Measurements from ENCODE around the gene LUC7L3. TPM values are rescaled to one million over a fixed set of nuclear protein-coding genes. Genes with fewer than 3 reads are reported as not detected.

Gene LUC7L3
- total RNA-seq, 1 experiment from 2014 or later, result 185 TPM

GRCh38 chr17:50676065-50676975 lies 43.1 kb upstream of the LUC7L3 start:
- Histone ChIP-seq H3K36me3 (ENCODE audit: insufficient read depth, low read length, poor library complexity, severe bottlenecking) (no peaks in the 10 kb centered on the region), H3K27ac (ENCODE audit: low read depth, low read length, poor library complexity, severe bottlenecking) (no peak overlapping the region), H3K9me3 (ENCODE audit: low read depth, low read length, poor library complexity, severe bottlenecking) (no peaks in the 10 kb centered on the region), H3K4me3 (ENCODE audit: low read depth, low read length, poor library complexity, severe bottlenecking) (no peak overlapping the region), H3K4me1 (ENCODE audit: insufficient read depth, low read length, poor library complexity, severe bottlenecking) (peaks cover 5% of the 10 kb centered on the region), H3K27me3 (replicated peaks; ENCODE audit: insufficient read depth, low read depth, low read length, poor library complexity) (no peaks in the 10 kb centered on the region)
- TF ChIP-seq EZH2 (IDR thresholded peaks at IDR 0.05; ENCODE audit: borderline replicate concordance, low read depth, low read length, poor library complexity, severe bottlenecking), result no peak
- TF ChIP-seq CTCF (conservative IDR thresholded peaks at IDR 0.05; ENCODE audit: low read depth, low read length), result no peak
- intact Hi-C loops (cut with micrococcal nuclease; ENCODE audit: unreplicated experiment), result no loop called here
- CTCF ChIA-PET, result no interaction called here
- POLR2A ChIA-PET (ENCODE audit: low non-redundant PET), result no interaction called here
- BruUV-seq (replicated peaks), result no TSS peak
- DNase-seq (ENCODE audit: low spot score), result no peak

- no peaks in the 10 kb centered on the region for H3K36me3 ChIP-seq (ENCODE audit: insufficient read depth, low read length, poor library complexity, severe bottlenecking)
- H3K27ac ChIP-seq (ENCODE audit: low read depth, low read length, poor library complexity, severe bottlenecking), result no peak overlapping the region
- H3K27me3 ChIP-seq (replicated peaks; ENCODE audit: insufficient read depth, low read depth, low read length, poor library complexity), result no peaks in the 10 kb centered on the region
- DNase-seq (ENCODE audit: low spot score), result no peak
- H3K4me1 ChIP-seq (ENCODE audit: insufficient read depth, low read length, poor library complexity, severe bottlenecking), result peaks cover 8% of the 10 kb centered on the region
- H3K4me3 ChIP-seq (ENCODE audit: low read depth, low read length, poor library complexity, severe bottlenecking), result no peak overlapping the region
- ChIA-PET POLR2A (ENCODE audit: low non-redundant PET) (no interaction called here), CTCF (no interaction called here)
- intact Hi-C loops (cut with micrococcal nuclease; ENCODE audit: unreplicated experiment), result no loop called here
- no TSS peak for BruUV-seq (replicated peaks)
- TF ChIP-seq CTCF (conservative IDR thresholded peaks at IDR 0.05; ENCODE audit: low read depth, low read length), result no peak
- TF ChIP-seq EZH2 (IDR thresholded peaks at IDR 0.05; ENCODE audit: borderline replicate concordance, low read depth, low read length, poor library complexity, severe bottlenecking), result no peak
- H3K9me3 ChIP-seq (ENCODE audit: low read depth, low read length, poor library complexity, severe bottlenecking), result no peaks in the 10 kb centered on the region
Measured at GRCh38 chr17:50677851-50678375, 41.5 kb upstream of the LUC7L3 start.

- H3K4me3 ChIP-seq (ENCODE audit: low read depth, low read length, poor library complexity, severe bottlenecking), result no peak overlapping the region
- no peaks in the 10 kb centered on the region for H3K27me3 ChIP-seq (replicated peaks; ENCODE audit: insufficient read depth, low read depth, low read length, poor library complexity)
- peaks cover 8% of the 10 kb centered on the region for H3K4me1 ChIP-seq (ENCODE audit: insufficient read depth, low read length, poor library complexity, severe bottlenecking)
- ChIA-PET POLR2A (ENCODE audit: low non-redundant PET) (no interaction called here), CTCF (interaction anchor here (0.7 kb wide), 1 partner anchor 100 kb away, joined by 5 read pairs; no protein-coding TSS in a partner anchor)
- H3K27ac ChIP-seq (ENCODE audit: low read depth, low read length, poor library complexity, severe bottlenecking), result no peak overlapping the region
- intact Hi-C loops (cut with micrococcal nuclease; ENCODE audit: unreplicated experiment), result no loop called here
- BruUV-seq (replicated peaks), result no TSS peak
- no peaks in the 10 kb centered on the region for H3K9me3 ChIP-seq (ENCODE audit: low read depth, low read length, poor library complexity, severe bottlenecking)
- no peak for DNase-seq (ENCODE audit: low spot score)
- H3K36me3 ChIP-seq (ENCODE audit: insufficient read depth, low read length, poor library complexity, severe bottlenecking), result no peaks in the 10 kb centered on the region
- TF ChIP-seq CTCF (conservative IDR thresholded peaks at IDR 0.05; ENCODE audit: low read depth, low read length) (no peak), EZH2 (IDR thresholded peaks at IDR 0.05; ENCODE audit: borderline replicate concordance, low read depth, low read length, poor library complexity, severe bottlenecking) (no peak)
Measured at GRCh38 chr17:50679008-50679544, 40.3 kb upstream of the LUC7L3 start.
